ENCODE data around the gene MSRB3. TPM values are rescaled to one million over a fixed set of nuclear protein-coding genes. Genes with fewer than 3 reads are reported as not detected.

MSRB3 gene
- total and polyA plus RNA-seq, 2 experiments from 2014 or later, result 0.95 to 1.7 TPM

- no peaks in the 10 kb centered on the region for H3K27me3 ChIP-seq (ENCODE audit: insufficient read depth)
- H3K4me2 ChIP-seq, result no peak overlapping the region
- no peaks in the 10 kb centered on the region for H3K27me3 Mint-ChIP-seq (ENCODE audit: insufficient read depth, low read depth, poor library complexity)
- H3K4me3 Mint-ChIP-seq, result no peak overlapping the region
- no peaks in the 10 kb centered on the region; the same call in 2 of the 3 replicates for H3K9me3 Mint-ChIP-seq
- TF ChIP-seq CREB1 (CRISPR knock-in tag; IDR thresholded peaks at IDR 0.05; ENCODE audit: low read depth), result no peak
- peak overlapping the region; percentile 66; the same call in 1 of the 2 replicates for H2AFZ ChIP-seq
- no peaks in the 10 kb centered on the region for H3F3A ChIP-seq (replicated peaks; ENCODE audit: low read depth)
- no peaks in the 10 kb centered on the region for H3K79me2 ChIP-seq (replicated peaks; ENCODE audit: insufficient read depth)
- DNase-seq (ENCODE audit: low spot score) (no peak), ATAC-seq (no peak)
- H3K36me3 Mint-ChIP-seq (ENCODE audit: low read depth), result no peaks in the 10 kb centered on the region
- no peak overlapping the region for H3K27ac Mint-ChIP-seq
- H3K9me2 ChIP-seq (ENCODE audit: insufficient read depth), result no peaks in the 10 kb centered on the region
- no peak overlapping the region for H3K4me3 ChIP-seq
- H3K4me1 ChIP-seq (ENCODE audit: insufficient read depth), result no peaks in the 10 kb centered on the region
- H3K4me1 Mint-ChIP-seq, result no peaks in the 10 kb centered on the region; the same call in 2 of the 3 replicates
- H3K36me3 ChIP-seq (ENCODE audit: insufficient read depth), result no peaks in the 10 kb centered on the region
- H4K20me1 ChIP-seq (replicated peaks; ENCODE audit: insufficient read depth), result no peaks in the 10 kb centered on the region
- H3K27ac ChIP-seq (ENCODE audit: low read depth), result no peak overlapping the region
These were observed 166.5 kb downstream of the MSRB3 start for GRCh38 chr12:65444996-65445395.

GRCh38 chr12:65446901-65447300, 168.4 kb downstream of the MSRB3 start:
- H3K27ac Mint-ChIP-seq, result no peak overlapping the region
- H3K36me3 ChIP-seq (ENCODE audit: insufficient read depth), result no peaks in the 10 kb centered on the region
- no peak for TF ChIP-seq NANOG (IDR thresholded peaks at IDR 0.05; ENCODE audit: borderline replicate concordance)
- TF ChIP-seq POLR2AphosphoS5 (IDR thresholded peaks at IDR 0.05; ENCODE audit: low read depth), result no peak
- no peak for TF ChIP-seq ZNF462 (CRISPR knock-in tag; IDR thresholded peaks at IDR 0.05)
- no peak for TF ChIP-seq STAT1 (IDR thresholded peaks at IDR 0.05; ENCODE audit: unreplicated experiment)
- TF ChIP-seq JUNB (IDR thresholded peaks at IDR 0.05; ENCODE audit: unreplicated experiment), result no peak
- TF ChIP-seq ETS1 (IDR thresholded peaks at IDR 0.05), result no peak
- TF ChIP-seq EZH2 (IDR thresholded peaks at IDR 0.05; ENCODE audit: low read depth, unreplicated experiment), result no peak
- no peak for TF ChIP-seq CREB1 (CRISPR knock-in tag; IDR thresholded peaks at IDR 0.05; ENCODE audit: low read depth)
- no peak for TF ChIP-seq CTCF (conservative IDR thresholded peaks at IDR 0.05; ENCODE audit: low read depth in 2 of 2)
- TF ChIP-seq ZNF114 (CRISPR knock-in tag; IDR thresholded peaks at IDR 0.05), result no peak
- no peak for TF ChIP-seq EZH2phosphoT487 (IDR thresholded peaks at IDR 0.05; ENCODE audit: unreplicated experiment)

More at GRCh38 chr12:65446901-65447300, 168.4 kb downstream of the MSRB3 start:
- Histone ChIP-seq H3K79me2 (replicated peaks; ENCODE audit: insufficient read depth) (no peaks in the 10 kb centered on the region), H4K20me1 (replicated peaks; ENCODE audit: insufficient read depth) (no peaks in the 10 kb centered on the region), H3K4me3 (no peak overlapping the region), H3F3A (replicated peaks; ENCODE audit: low read depth) (no peaks in the 10 kb centered on the region), H3K4me2 (no peak overlapping the region), H3K9me2 (ENCODE audit: insufficient read depth) (no peaks in the 10 kb centered on the region), H3K4me1 (ENCODE audit: insufficient read depth) (no peaks in the 10 kb centered on the region), H3K27ac (ENCODE audit: low read depth) (no peak overlapping the region), H3K27me3 (ENCODE audit: insufficient read depth) (no peaks in the 10 kb centered on the region), H2AFZ (no peak overlapping the region)
- DNase-seq (ENCODE audit: low spot score), result no peak
- Mint-ChIP-seq H3K9me3 (no peaks in the 10 kb centered on the region; the same call in 2 of the 3 replicates), H3K4me3 (no peak overlapping the region), H3K36me3 (ENCODE audit: low read depth) (no peaks in the 10 kb centered on the region), H3K27me3 (ENCODE audit: insufficient read depth, low read depth, poor library complexity) (no peaks in the 10 kb centered on the region), H3K4me1 (no peaks in the 10 kb centered on the region; the same call in 1 of the 3 replicates)
- no peak for ATAC-seq
